Measurements from ENCODE around the gene EIF4E2.

Gene EIF4E2

DNA sequence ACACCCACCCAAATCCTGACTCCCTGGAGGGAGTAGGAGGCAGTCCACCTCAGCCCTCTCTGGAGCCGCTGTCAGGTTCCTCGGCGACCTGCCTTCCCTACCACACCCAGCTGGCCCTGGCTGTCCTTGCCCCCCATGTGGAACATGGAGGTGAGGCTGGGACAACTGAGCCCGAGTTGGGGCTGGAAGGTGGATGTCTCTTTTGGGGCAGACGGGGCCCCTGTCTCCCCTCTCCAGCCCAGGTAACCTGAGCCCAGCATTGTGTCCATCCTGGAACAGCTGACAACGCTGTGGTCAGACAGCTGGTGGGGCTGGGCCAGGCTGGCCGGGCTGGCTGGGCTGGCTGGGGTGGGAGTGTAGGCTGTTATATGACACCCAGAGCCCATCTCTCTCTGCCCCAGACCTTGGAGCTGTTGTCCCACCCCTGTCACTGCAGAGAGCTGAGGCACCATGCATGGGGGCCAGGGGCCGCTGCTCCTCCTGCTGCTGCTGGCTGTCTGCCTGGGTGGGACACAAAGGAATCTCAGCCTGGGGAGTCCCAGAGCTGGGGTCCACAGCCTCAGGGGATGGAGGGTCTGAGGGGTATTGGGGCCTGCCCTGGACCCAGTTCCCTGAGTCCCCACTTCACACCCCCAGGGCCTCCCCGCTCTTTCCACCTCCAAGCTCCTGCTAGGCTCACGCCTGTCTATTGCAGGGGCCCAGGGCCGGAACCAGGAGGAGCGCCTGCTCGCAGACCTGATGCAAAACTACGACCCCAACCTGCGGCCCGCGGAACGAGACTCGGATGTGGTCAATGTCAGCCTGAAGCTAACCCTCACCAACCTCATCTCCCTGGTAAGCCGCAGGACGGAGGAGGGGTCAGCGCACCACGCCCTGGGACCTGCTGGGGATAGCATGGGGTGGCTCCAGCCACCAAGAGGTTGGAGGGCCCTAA lies 10.9 kb upstream of the EIF4E2 start, which contains the start of gene CHRNG:
CHRNG (plus strand) TSS at position 395 of the 934 bp plus-strand sequence; CDS start at position 451, 56 bp downstream.
- no peak for DNase-seq

- no peak for DNase-seq
These were observed 9.9 kb upstream of the EIF4E2 start for GRCh38 chr2:232540441-232541041.

GRCh38 chr2:232541195-232541960 lies 9.1 kb upstream of the EIF4E2 start:
- no peak for DNase-seq

DNA sequence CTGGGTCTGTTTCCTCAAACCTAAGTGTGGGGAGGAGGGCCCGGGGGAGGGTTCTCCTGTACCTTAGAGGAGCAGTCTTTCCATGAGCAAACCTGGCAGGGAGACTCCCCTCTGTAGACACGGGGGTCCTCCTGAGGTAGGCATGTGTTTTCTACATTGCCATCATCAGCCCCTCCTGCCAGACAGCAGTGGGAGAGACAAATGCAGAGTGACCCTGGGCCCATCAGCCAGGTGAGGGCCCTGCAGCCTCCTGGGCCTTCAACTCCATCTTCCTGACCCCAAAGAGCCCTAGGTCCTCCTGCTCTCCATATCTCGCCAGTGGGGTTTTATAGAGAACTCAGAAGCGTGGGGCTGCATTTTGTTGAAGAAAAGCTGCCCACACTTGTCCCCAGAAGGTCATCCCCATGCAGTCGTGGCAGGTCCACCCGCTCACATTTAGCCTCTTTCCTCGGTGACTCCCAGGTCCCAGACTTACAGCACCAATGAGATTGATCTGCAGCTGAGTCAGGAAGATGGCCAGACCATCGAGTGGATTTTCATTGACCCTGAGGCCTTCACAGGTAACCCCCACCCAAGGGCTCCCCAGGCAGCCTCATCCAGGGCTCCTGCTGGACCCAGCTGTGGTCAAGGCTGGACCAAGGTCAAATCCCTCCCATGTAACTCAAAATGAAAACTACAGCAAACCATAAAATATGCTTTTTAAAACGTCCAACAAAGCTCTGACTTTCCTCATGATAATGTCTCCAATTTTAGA lies 8.4 kb upstream of the EIF4E2 start:
- DNase-seq = no peak

GRCh38 chr2:232542715-232543467 lies 7.6 kb upstream of the EIF4E2 start:
- no peak for DNase-seq

DNA sequence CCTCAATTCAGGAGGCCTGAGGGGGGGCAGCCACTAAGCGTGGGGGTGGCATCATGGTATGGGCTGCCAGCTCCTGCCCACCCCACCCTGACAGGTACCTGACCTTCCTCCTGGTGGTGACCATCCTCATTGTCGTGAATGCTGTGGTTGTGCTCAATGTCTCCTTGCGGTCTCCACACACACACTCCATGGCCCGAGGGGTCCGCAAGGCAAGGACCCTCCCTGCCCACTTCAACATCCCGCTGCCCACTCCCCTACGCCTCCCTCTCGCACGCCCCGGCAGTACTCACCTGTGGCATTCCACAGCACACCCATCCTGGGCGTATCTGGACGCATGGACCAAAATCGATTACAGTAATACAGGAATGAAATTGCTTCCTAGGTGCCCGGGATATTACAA lies 7.0 kb upstream of the EIF4E2 start:
- DNase-seq = no peak

DNA sequence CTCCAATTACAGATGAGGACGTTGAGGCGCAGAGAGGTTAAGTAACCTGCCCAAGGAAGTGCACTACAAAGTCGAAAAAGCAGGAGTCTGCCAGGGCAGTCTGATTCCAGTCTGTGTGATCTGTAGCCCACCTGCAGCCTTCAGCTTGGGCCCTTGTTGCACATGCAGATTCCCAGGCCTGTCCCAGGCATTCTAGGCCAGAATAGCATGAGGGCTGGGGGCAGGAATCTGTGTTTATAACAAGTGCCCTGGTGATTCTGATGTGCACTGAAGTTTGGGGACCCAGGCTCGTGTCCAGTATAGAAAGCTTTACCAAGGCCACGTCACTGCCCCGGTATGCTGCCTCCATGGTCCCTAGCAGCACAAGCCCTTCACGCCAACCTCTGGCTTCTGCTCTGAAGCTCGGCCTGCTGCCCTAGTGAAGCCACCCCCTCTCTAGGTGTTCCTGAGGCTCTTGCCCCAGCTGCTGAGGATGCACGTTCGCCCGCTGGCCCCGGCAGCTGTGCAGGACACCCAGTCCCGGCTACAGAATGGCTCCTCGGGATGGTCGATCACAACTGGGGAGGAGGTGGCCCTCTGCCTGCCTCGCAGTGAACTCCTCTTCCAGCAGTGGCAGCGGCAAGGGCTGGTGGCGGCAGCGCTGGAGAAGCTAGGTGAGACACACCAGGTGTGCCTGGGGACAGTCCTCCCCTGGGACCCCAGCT lies 6.4 kb upstream of the EIF4E2 start:
- no peak for DNase-seq

DNA sequence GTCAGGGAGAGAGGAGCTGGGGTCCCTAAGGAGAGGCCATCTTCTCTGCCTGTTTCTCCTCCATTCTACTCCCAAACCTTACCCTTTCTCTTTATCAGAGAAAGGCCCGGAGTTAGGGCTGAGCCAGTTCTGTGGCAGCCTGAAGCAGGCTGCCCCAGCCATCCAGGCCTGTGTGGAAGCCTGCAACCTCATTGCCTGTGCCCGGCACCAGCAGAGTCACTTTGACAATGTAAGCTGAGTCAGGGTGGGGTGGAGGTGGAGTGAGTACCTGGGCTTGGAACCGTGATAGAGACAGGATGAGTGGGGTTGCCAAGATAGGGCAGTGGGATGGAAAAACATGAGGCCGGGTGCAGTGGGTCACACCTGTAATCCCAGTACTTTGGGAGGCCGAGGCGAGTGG lies 5.8 kb upstream of the EIF4E2 start:
- DNase-seq = no peak

DNA sequence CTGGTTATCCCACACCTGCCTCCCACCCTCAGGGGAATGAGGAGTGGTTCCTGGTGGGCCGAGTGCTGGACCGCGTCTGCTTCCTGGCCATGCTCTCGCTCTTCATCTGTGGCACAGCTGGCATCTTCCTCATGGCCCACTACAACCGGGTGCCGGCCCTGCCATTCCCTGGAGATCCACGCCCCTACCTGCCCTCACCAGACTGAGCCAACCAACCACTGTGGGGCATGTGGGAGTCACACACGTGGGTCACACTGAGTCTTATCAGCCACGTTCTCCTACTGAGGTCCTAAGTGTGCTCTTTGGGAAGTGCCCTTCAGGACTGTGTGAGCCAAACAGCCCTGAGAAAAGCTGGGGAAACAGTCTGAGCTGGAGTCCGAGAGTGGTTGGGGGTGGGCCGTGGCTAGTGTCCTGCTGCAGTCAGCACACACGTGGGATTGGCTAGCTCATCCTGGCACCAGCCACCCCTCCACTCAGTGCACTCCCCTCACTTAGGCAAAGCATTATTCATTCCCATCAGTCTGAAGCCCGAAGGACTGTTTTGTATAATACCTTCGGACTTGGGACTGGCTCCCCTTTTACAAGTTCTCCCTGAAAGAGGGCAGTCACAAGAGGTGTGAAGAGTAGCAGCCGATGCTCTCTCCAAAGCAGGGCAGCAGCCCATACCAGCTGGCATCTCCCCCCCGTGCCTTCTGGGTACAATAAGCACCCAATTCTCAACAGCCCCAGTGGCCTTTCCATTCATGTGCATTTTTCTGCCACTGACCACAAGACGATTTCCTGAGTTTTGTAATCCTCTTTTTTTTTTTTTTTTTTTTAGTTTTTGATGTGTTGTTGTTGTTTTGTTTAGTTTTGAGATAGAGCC lies 4.7 kb upstream of the EIF4E2 start:
- DNase-seq = no peak

GRCh38 chr2:232547991-232548390 lies 2.5 kb upstream of the EIF4E2 start:
- no peak for DNase-seq

- no peak for DNase-seq
These were observed 685 bp upstream of the EIF4E2 start for GRCh38 chr2:232549655-232550353.

DNA sequence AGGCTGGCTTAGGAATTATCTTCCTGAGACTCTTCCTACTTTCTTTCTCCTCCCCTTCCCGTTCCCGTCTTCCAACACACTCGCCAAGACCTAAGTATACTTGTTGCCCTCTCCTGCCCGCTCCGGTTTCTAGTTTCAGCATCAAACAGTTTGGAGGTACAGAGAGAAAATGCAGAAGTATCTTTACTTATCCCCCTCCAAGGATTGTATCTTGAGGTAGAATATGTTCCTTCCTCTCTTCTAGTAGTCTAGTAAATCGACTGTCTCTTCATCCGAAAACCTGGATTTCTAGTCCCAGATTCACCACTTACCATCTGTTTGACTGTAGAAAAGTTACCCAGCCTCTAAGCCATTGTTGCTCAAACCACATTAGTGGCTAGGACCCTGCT lies 755 bp downstream of the EIF4E2 start:
- DNase-seq = no peak

GRCh38 chr2:232551776-232552175 lies 1.3 kb downstream of the EIF4E2 start:
- no peak for DNase-seq

DNA sequence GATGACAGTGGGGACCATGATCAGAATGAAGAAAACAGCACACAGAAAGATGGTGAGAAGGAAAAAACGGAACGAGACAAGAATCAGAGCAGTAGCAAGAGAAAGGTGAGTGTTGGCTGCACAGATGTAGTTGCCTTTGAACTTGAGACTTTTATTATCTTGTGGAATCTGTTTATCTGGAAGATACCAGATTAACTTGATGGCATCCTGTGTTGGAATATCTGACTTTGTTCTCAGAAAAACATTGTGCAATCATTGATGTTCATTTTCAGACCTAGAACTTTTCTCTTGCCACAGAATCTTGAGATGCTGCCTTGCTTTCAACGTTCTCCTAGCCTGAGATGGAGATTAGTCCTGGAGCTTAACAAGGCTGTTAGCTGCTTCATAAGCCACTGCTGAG lies 5.9 kb downstream of the EIF4E2 start:
- no peak for DNase-seq

- DNase-seq = no peak
These were observed 12.1 kb downstream of the EIF4E2 start for GRCh38 chr2:232562515-232563151.

DNA sequence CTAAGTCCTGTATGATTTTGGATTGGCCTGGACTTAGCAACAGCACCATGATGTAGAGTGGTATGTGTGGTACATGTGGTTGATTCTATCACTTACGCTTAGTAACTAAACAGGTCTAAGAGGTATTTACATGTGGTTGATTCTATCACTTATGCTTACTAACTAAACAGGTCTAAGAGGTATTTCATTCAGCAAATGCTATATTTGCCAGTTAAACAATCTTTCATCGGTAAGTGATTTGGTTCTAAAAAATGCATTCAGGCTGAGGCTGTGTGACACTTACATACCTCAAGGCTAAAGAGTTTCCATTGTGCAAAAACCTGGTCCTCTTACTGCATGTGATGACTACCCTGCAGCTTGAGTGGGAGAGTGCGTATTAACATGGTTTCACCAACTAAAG lies 13.1 kb downstream of the EIF4E2 start:
- no peak for DNase-seq

- no peak for DNase-seq
These were observed 17.2 kb downstream of the EIF4E2 start for GRCh38 chr2:232567721-232568120.

GRCh38 chr2:232568161-232568560 lies 17.7 kb downstream of the EIF4E2 start:
- no peak for DNase-seq

GRCh38 chr2:232569541-232569940 lies 19.1 kb downstream of the EIF4E2 start:
- DNase-seq = no peak

Data from T-helper 9 cell (primary cell).